GM21576 (cell line): ENCODE data around the gene BLCAP.

ENCODE experiments used
- ATAC-seq: cut with Tn5 transposase; IDR thresholded peaks from one replicate; pipeline ENCODE4 v1.9.1; 2021; ENCODE audit warnings: mild to moderate bottlenecking, moderate library complexity; ENCODE audit not compliant: unreplicated experiment

Gene BLCAP

GRCh38 chr20:37530696-37531095 is 3.0 kb upstream of the BLCAP start:
- no peak for ATAC-seq

- no peak for ATAC-seq
Observed at GRCh38 chr20:37529968-37530600, 2.4 kb upstream of the BLCAP start.

- ATAC-seq = no peak
Observed at GRCh38 chr20:37529214-37529967, 1.7 kb upstream of the BLCAP start.

GRCh38 chr20:37528446-37529213 is 954 bp upstream of the BLCAP start:
- no peak for ATAC-seq

GRCh38 chr20:37526839-37527637 is 638 bp downstream of the BLCAP start:
- ATAC-seq = peak; percentile 10

GRCh38 chr20:37526238-37526838 is 1.3 kb downstream of the BLCAP start:
- ATAC-seq = no peak

- no peak for ATAC-seq
Observed at GRCh38 chr20:37525810-37526209, 1.9 kb downstream of the BLCAP start.

- ATAC-seq = no peak
Observed at GRCh38 chr20:37524859-37525708, 2.6 kb downstream of the BLCAP start.

- ATAC-seq = no peak
Observed at GRCh38 chr20:37523911-37524700, 3.6 kb downstream of the BLCAP start.

- ATAC-seq = no peak
Observed at GRCh38 chr20:37523012-37523391, 4.7 kb downstream of the BLCAP start.

GRCh38 chr20:37522260-37523011 is 5.2 kb downstream of the BLCAP start:
- ATAC-seq = no peak

GRCh38 chr20:37521061-37521771 is 6.5 kb downstream of the BLCAP start, which contains the start of gene NNAT:
NNAT (plus strand) TSS chr20:37521250; CDS start chr20:37521332, 82 bp downstream.
- ATAC-seq = no peak

- ATAC-seq = no peak
Observed at GRCh38 chr20:37520419-37520955, 7.2 kb downstream of the BLCAP start.

- no peak for ATAC-seq
Observed at GRCh38 chr20:37519508-37520418, 7.9 kb downstream of the BLCAP start.

GRCh38 chr20:37518606-37519507 is 8.8 kb downstream of the BLCAP start:
- ATAC-seq = no peak
